Endothelial cell of umbilical vein (primary cell): Measurements from ENCODE around the gene TSR3. TPM values are rescaled to one million over a fixed set of nuclear protein-coding genes. Genes with fewer than 3 reads are reported as not detected.

Experiments used
- BruUV-seq: library from RNA; stranded (reverse); fragments of 400-500 nt; replicated peaks from 2 replicates; lab custom pipeline; 2021; lab: Mats Ljungman, UMichigan
- CTCF ChIA-PET: fragments of 300-600, 350-600 bp; sonication (Branson Sonifier 250); formaldehyde crosslinking; loops from one replicate; lab custom pipeline; 2021; ENCODE audit warnings: antibody characterized with exemption, inconsistent platforms; lab: Charles Lee
- POLR2A ChIA-PET: fragments of 300-600, 350-600 bp; sonication (Branson Sonifier 250); formaldehyde crosslinking; loops from one replicate; lab custom pipeline; 2021; ENCODE audit warnings: antibody characterized with exemption, inconsistent platforms; lab: Charles Lee
- DNase-seq: peaks from one replicate; pipeline ENCODE4 v3.0.0-alpha.2; 2011; ENCODE audit warnings: low read depth, low spot score
- FAIRE-seq: peaks from 2 replicates; lab custom pipeline; 2011; peaks lifted over from hg19 to GRCh38; lab: Jason Lieb, UNC
- H2AFZ ChIP-seq: 2 replicates; pipeline ENCODE4 v1.6.0; 2012; ENCODE audit warnings: low read depth, low read length, control low read depth, inconsistent platforms
- H3K27ac ChIP-seq: 2 replicates; pipeline ENCODE4 v1.5.1; 2011; ENCODE audit warnings: low read depth, mild to moderate bottlenecking, control low read depth, low read length, moderate library complexity; ENCODE audit not compliant: insufficient read depth
- H3K27me3 ChIP-seq, 2 experiments: 2 replicates each; pipeline versions ENCODE4 v1.6.0 to v1.6.1; 2011; ENCODE audit warnings: low read length in 2 of 2, mixed read lengths in 1 of 2; ENCODE audit not compliant: control insufficient read depth in 2 of 2, insufficient read depth in 2 of 2
- H3K36me3 ChIP-seq, 2 experiments: 2 replicates in 1 of 2; 3 replicates in 1 of 2; pipeline ENCODE4 v1.5.1; 2011; ENCODE audit warnings: low read length in 2 of 2, mild to moderate bottlenecking in 1 of 2, moderate library complexity in 1 of 2; ENCODE audit not compliant: control insufficient read depth in 2 of 2, insufficient read depth in 2 of 2; ENCODE audit errors: extremely low read depth in 1 of 2
- H3K4me1 ChIP-seq: 3 replicates; pipeline ENCODE4 v1.5.1; 2011; ENCODE audit warnings: mild to moderate bottlenecking, low read length; ENCODE audit not compliant: control insufficient read depth, insufficient read depth; ENCODE audit errors: extremely low read depth
- H3K4me2 ChIP-seq: 2 replicates; pipeline ENCODE4 v1.6.1; 2011; ENCODE audit warnings: low read length, control low read depth, mixed read lengths; ENCODE audit not compliant: insufficient read depth
- H3K4me3 ChIP-seq, 3 experiments: fragments of 200-600 bp in 1 of 3; sonication (generic), shearing (Covaris generic) in 1 of 3; replicated peaks in 1 of 3; 2 replicates each; pipeline ENCODE4 v1.5.1; 2011 to 2016; ENCODE audit warnings: control low read depth in 3 of 3, low read length in 3 of 3, mild to moderate bottlenecking in 2 of 3, inconsistent platforms in 1 of 3, low read depth in 1 of 3, moderate library complexity in 1 of 3; ENCODE audit not compliant: insufficient read depth in 1 of 3
- H3K79me2 ChIP-seq: 2 replicates; pipeline ENCODE4 v1.6.0; 2012; ENCODE audit warnings: low read length, inconsistent platforms; ENCODE audit not compliant: control insufficient read depth, insufficient read depth
- H3K9ac ChIP-seq: replicated peaks from 2 replicates; pipeline ENCODE3; 2011; ENCODE audit warnings: low read length, control low read depth; ENCODE audit not compliant: insufficient read depth; ENCODE audit errors: extremely low read depth
- H3K9me1 ChIP-seq: replicated peaks from 3 replicates; pipeline ENCODE4 v1.6.0; 2011; ENCODE audit warnings: mild to moderate bottlenecking, low read length; ENCODE audit not compliant: control insufficient read depth, insufficient read depth; ENCODE audit errors: extremely low read depth
- H3K9me3 ChIP-seq: replicated peaks from 2 replicates; pipeline ENCODE4 v1.5.1; 2012; ENCODE audit warnings: low read length, inconsistent platforms; ENCODE audit not compliant: control insufficient read depth, insufficient read depth
- H4K20me1 ChIP-seq: replicated peaks from 2 replicates; pipeline ENCODE3; 2011; ENCODE audit warnings: mild to moderate bottlenecking, low read length; ENCODE audit not compliant: control insufficient read depth, insufficient read depth; ENCODE audit errors: extremely low read depth
- EZH2 ChIP-seq: IDR thresholded peaks from 2 replicates; pipeline ENCODE4 v1.6.1; 2012; ENCODE audit warnings: borderline replicate concordance, low read depth, mild to moderate bottlenecking, moderate library complexity, low read length, inconsistent platforms; ENCODE audit not compliant: severe bottlenecking
- FOS ChIP-seq: IDR thresholded peaks from 2 replicates; pipeline ENCODE4 v1.6.1; 2011; ENCODE audit warnings: mild to moderate bottlenecking, low read length, moderate library complexity, borderline replicate concordance; ENCODE audit not compliant: insufficient read depth
- GATA2 ChIP-seq: IDR thresholded peaks from 2 replicates; pipeline ENCODE4 v1.7.0; 2011; ENCODE audit warnings: low read depth, mild to moderate bottlenecking, moderate library complexity, mixed read lengths, low read length; ENCODE audit not compliant: insufficient read length, insufficient read depth
- JUN ChIP-seq: IDR thresholded peaks from 2 replicates; pipeline ENCODE4 v1.6.1; 2011; ENCODE audit warnings: borderline replicate concordance, low read depth; ENCODE audit not compliant: insufficient read length, insufficient read depth
- MYC ChIP-seq: IDR thresholded peaks from one replicate; pipeline ENCODE4 v1.6.1; 2011; ENCODE audit warnings: mild to moderate bottlenecking, low read depth, low read length
- POLR2A ChIP-seq: IDR thresholded peaks from 2 replicates; pipeline ENCODE4 v1.6.1; 2012; ENCODE audit warnings: low read depth, mild to moderate bottlenecking, control low read depth, low read length
- POLR2AphosphoS5 ChIP-seq: IDR thresholded peaks from 2 replicates; pipeline ENCODE4 v1.6.1; 2012; ENCODE audit warnings: low read depth, mild to moderate bottlenecking, control low read depth, low read length, moderate library complexity; ENCODE audit not compliant: insufficient read depth
- dilution Hi-C: fragments of 300-500 bp; cut with MboI; formaldehyde crosslinking; loops from one replicate; pipeline ENCODE4 v1.15.0; 2019; ENCODE audit warnings: low sequenced_read_pairs; ENCODE audit not compliant: extremely low pct_ligation_motif_present
- intact Hi-C: fragments of 100-400 bp; cut with micrococcal nuclease; formaldehyde crosslinking; loops from one replicate; pipeline ENCODE4 v1.10.0; 2022
- polyA plus RNA-seq, 4 experiments: library from polyadenylated mRNA; depleted of rRNA in 3 of 4; stranded (reverse) in 3 of 4; unstranded in 1 of 4; fragments of >200 nt; gene quantifications; 2 replicates each; pipeline versions ENCODE4 v1.2.1 to v1.2.3, GENCODE V29; 2011 to 2012; ENCODE audit warnings: missing spikeins in 1 of 4
- total RNA-seq: library from RNA; stranded (reverse); gene quantifications from 2 replicates; pipeline ENCODE4 v1.2.3, GENCODE V29; 2021
- TF ChIP-seq, protein P1 (sequence below), 2 donors: IDR thresholded peaks; 1 replicate in 1 of 2; 2 replicates in 1 of 2; pipeline ENCODE4 v1.5.1; 2011; ENCODE audit warnings: low read length in 2 of 2, mild to moderate bottlenecking in 2 of 2, moderate library complexity in 2 of 2, control low read depth in 1 of 2, inconsistent platforms in 1 of 2, low read depth in 1 of 2; ENCODE audit not compliant: insufficient read depth in 1 of 2; ENCODE audit errors: extremely low read depth in 1 of 2
- TF ChIP-seq, protein P2 (sequence below): IDR thresholded peaks from 2 replicates; pipeline ENCODE4 v1.6.1; 2011; ENCODE audit not compliant: insufficient read depth, insufficient read length

Gene TSR3
- total and polyA plus RNA-seq, 2 donors (not counting 3 experiments of a cell fraction or from before 2014, with no cell fraction given) = 65.4 to 82.7 TPM

- DNase-seq (no peak), FAIRE-seq (no peak)
- Histone ChIP-seq H3K9ac (no peak overlapping the region), H3K9me1 (no peaks in the 10 kb centered on the region), H2AFZ (no peak overlapping the region), H3K36me3 (peaks cover 5 to 11% of the 10 kb centered on the region in 2 experiments), H3K9me3 (no peaks in the 10 kb centered on the region), H3K79me2 (peaks cover 4% of the 10 kb centered on the region), H3K27me3 (no peaks in the 10 kb centered on the region), H3K4me3 (no peak overlapping the region), H3K4me1 (no peaks in the 10 kb centered on the region), H3K4me2 (no peak overlapping the region), H3K27ac (no peak overlapping the region), H4K20me1 (no peaks in the 10 kb centered on the region)
- ChIA-PET CTCF (no interaction called here), POLR2A (no interaction called here)
- dilution Hi-C loops (no loop called here), intact Hi-C loops (no loop called here)
- no TSS peak for BruUV-seq
- TF ChIP-seq, protein P1, sequence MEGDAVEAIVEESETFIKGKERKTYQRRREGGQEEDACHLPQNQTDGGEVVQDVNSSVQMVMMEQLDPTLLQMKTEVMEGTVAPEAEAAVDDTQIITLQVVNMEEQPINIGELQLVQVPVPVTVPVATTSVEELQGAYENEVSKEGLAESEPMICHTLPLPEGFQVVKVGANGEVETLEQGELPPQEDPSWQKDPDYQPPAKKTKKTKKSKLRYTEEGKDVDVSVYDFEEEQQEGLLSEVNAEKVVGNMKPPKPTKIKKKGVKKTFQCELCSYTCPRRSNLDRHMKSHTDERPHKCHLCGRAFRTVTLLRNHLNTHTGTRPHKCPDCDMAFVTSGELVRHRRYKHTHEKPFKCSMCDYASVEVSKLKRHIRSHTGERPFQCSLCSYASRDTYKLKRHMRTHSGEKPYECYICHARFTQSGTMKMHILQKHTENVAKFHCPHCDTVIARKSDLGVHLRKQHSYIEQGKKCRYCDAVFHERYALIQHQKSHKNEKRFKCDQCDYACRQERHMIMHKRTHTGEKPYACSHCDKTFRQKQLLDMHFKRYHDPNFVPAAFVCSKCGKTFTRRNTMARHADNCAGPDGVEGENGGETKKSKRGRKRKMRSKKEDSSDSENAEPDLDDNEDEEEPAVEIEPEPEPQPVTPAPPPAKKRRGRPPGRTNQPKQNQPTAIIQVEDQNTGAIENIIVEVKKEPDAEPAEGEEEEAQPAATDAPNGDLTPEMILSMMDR (IDR thresholded peaks at IDR 0.05; ENCODE audit: extremely low read depth in 1 of 2, insufficient read depth in 1 of 2, low read depth in 1 of 2, low read length in 2 of 2) = no peak
- no peak for TF ChIP-seq FOS
- TF ChIP-seq POLR2A = no peak
- no peak for TF ChIP-seq MYC
- TF ChIP-seq POLR2AphosphoS5 = no peak
- TF ChIP-seq EZH2 = no peak
- TF ChIP-seq JUN = no peak
- TF ChIP-seq, protein P2, sequence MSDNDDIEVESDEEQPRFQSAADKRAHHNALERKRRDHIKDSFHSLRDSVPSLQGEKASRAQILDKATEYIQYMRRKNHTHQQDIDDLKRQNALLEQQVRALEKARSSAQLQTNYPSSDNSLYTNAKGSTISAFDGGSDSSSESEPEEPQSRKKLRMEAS = no peak
- TF ChIP-seq GATA2 = no peak
Observed at GRCh38 chr16:1371054-1371978, 19.6 kb upstream of the TSR3 start.
